Measurements from ENCODE around the gene DGAT2L6. TPM values are rescaled to one million over a fixed set of nuclear protein-coding genes. Genes with fewer than 3 reads are reported as not detected.

DGAT2L6 gene
- total and polyA plus RNA-seq, 3 donors from 2014 or later = not detected

DNA sequence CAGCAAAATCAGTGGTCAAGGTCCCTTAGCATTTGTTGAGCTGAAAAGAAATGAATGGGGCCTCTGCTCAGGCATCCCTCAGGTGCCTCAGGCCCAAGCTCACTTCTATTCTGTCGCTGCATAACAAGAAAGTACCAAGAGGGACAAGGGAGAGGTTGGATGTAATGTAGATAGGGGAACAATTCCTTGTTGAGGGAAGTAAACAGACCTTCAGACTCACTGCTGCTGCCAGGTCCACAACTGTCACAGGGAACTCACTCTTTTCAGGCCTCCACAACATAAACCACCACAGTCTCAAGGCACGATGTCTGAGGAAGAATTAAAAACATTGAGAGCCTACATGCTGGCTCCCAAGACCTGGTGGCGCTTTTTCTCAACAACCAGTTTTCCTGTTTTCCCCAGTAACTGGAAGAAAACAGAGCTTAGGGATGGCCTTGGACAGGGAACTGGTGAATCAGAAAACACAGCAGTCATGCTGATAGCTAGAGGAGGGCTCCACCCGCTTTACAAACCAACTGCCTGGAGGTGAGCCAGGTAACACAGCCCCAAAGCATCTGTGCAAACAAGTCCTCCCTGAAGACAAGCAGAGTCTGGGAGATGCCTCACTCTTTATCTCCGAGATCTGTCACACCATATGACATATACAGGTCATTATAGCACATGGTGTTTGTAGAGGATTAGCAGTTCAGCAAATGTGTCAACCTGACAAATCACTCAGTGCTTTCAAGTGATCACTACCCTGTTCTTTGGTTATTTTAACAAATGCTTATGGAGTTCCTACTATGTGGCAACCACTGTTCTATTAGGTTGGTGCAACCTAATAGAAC, 42.9 kb downstream of the DGAT2L6 start:
- 43 to 54% methylated on average over 2 to 5 of the region's 5 CpGs for WGBS, 2 donors
- H3K4me3 ChIP-seq = no peak overlapping the region
- intact Hi-C loops (cut with DNase I; ENCODE audit: low total_unique reads) = no loop called here
- DNase-seq = peak; percentile 31
- no peaks in the 10 kb centered on the region for H3K36me3 ChIP-seq (ENCODE audit: low read depth, missing control alignments)
- no peaks in the 10 kb centered on the region for H3K27me3 ChIP-seq
- TF ChIP-seq, protein P1, sequence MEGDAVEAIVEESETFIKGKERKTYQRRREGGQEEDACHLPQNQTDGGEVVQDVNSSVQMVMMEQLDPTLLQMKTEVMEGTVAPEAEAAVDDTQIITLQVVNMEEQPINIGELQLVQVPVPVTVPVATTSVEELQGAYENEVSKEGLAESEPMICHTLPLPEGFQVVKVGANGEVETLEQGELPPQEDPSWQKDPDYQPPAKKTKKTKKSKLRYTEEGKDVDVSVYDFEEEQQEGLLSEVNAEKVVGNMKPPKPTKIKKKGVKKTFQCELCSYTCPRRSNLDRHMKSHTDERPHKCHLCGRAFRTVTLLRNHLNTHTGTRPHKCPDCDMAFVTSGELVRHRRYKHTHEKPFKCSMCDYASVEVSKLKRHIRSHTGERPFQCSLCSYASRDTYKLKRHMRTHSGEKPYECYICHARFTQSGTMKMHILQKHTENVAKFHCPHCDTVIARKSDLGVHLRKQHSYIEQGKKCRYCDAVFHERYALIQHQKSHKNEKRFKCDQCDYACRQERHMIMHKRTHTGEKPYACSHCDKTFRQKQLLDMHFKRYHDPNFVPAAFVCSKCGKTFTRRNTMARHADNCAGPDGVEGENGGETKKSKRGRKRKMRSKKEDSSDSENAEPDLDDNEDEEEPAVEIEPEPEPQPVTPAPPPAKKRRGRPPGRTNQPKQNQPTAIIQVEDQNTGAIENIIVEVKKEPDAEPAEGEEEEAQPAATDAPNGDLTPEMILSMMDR (IDR thresholded peaks at IDR 0.05) = no peak
- no peak for TF ChIP-seq POLR2A (IDR thresholded peaks at IDR 0.05)
- no peak overlapping the region for H3K27ac ChIP-seq
- H3K9me3 ChIP-seq = no peaks in the 10 kb centered on the region
- H3K4me1 ChIP-seq = no peaks in the 10 kb centered on the region

- no peak for TF ChIP-seq POLR2A (IDR thresholded peaks at IDR 0.05)
- TF ChIP-seq, protein P1 (IDR thresholded peaks at IDR 0.05) = no peak
- Histone ChIP-seq H3K9me3 (no peaks in the 10 kb centered on the region), H3K36me3 (ENCODE audit: low read depth, missing control alignments) (no peaks in the 10 kb centered on the region), H3K4me3 (no peak overlapping the region), H3K27me3 (no peaks in the 10 kb centered on the region), H3K4me1 (no peaks in the 10 kb centered on the region), H3K27ac (no peak overlapping the region)
- intact Hi-C loops (cut with DNase I; ENCODE audit: low total_unique reads) = no loop called here
- DNase-seq = no peak
Measured at GRCh38 chrX:70226048-70226447, 48.8 kb downstream of the DGAT2L6 start.

DNA sequence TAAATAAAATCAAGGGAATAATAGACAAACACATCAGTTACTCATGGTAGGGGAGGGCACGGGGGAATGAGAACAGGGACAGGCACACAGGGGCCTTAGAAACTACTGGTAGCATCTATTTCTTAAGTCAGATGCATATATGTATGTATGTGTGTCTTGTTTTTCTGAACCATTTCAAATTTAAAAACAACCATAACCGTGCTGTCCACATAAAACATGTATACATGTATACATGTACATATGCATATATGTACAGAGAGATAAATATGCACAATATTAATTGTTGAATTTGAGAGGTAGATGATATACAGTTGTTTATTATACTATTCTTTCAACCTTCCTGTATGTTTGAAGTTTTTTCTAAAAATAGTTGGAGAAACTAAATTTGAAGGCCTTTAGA, 49.4 kb downstream of the DGAT2L6 start:
- no peak for DNase-seq
- no peaks in the 10 kb centered on the region for H3K4me1 ChIP-seq
- H3K9me3 ChIP-seq = no peaks in the 10 kb centered on the region
- 87 to 97% methylated on average over 2 of the region's 2 CpGs for WGBS, 2 donors
- TF ChIP-seq, protein P1 (IDR thresholded peaks at IDR 0.05) = no peak
- TF ChIP-seq POLR2A (IDR thresholded peaks at IDR 0.05) = no peak
- no peaks in the 10 kb centered on the region for H3K27me3 ChIP-seq
- intact Hi-C loops (cut with DNase I; ENCODE audit: low total_unique reads) = no loop called here
- no peak overlapping the region for H3K4me3 ChIP-seq
- no peak overlapping the region for H3K27ac ChIP-seq
- no peaks in the 10 kb centered on the region for H3K36me3 ChIP-seq (ENCODE audit: low read depth, missing control alignments)

GRCh38 chrX:70231666-70232065, 54.4 kb downstream of the DGAT2L6 start:
- no peak overlapping the region for H3K27ac ChIP-seq
- no peaks in the 10 kb centered on the region for H3K36me3 ChIP-seq (ENCODE audit: low read depth, missing control alignments)
- no peak for TF ChIP-seq POLR2A (IDR thresholded peaks at IDR 0.05)
- TF ChIP-seq, protein P1 (IDR thresholded peaks at IDR 0.05) = no peak
- H3K4me1 ChIP-seq = no peaks in the 10 kb centered on the region
- H3K9me3 ChIP-seq = no peaks in the 10 kb centered on the region
- no peaks in the 10 kb centered on the region for H3K27me3 ChIP-seq
- no peak overlapping the region for H3K4me3 ChIP-seq
- WGBS, 2 donors = 60 to 88% methylated on average over 4 of the region's 4 CpGs
- DNase-seq = no peak
- intact Hi-C loops (cut with DNase I; ENCODE audit: low total_unique reads) = no loop called here

GRCh38 chrX:70234355-70234754, 57.1 kb downstream of the DGAT2L6 start, which contains the start of gene AWAT1:
AWAT1 (plus strand) TSS chrX:70234655; CDS start chrX:70234696, 41 bp downstream.
- no peak for DNase-seq
- Histone ChIP-seq H3K4me3 (no peak within 1 kb of the TSS), H3K4me1 (no peaks in the 10 kb centered on the region), H3K27me3 (no peaks in the 10 kb centered on the region), H3K9me3 (no peaks in the 10 kb centered on the region), H3K36me3 (ENCODE audit: low read depth, missing control alignments) (no peaks in the 10 kb centered on the region), H3K27ac (no peak within 1 kb of the TSS)
- 83 to 90% methylated on average over 3 of the region's 3 CpGs for WGBS, 2 donors
- TF ChIP-seq, protein P1 (IDR thresholded peaks at IDR 0.05) = no peak
- no peak for TF ChIP-seq POLR2A (IDR thresholded peaks at IDR 0.05)
- intact Hi-C loops (cut with DNase I; ENCODE audit: low total_unique reads) = no loop called here
